Measurements from ENCODE around the gene HYAL3.

The HYAL3 gene

GRCh38 chr3:50275996-50276761 lies 23.0 kb downstream of the HYAL3 start:
- Histone ChIP-seq H3K27me3 (ENCODE audit: control insufficient read depth, low read length) (peaks cover 40% of the 10 kb centered on the region), H3K79me2 (ENCODE audit: control insufficient read depth, low read length) (no peaks in the 10 kb centered on the region)

GRCh38 chr3:50275141-50275995 lies 23.8 kb downstream of the HYAL3 start:
- TF ChIP-seq EZH2phosphoT487 (IDR thresholded peaks at IDR 0.05; ENCODE audit: borderline replicate concordance, low read length): no peak
- no peak for TF ChIP-seq CTCF (IDR thresholded peaks at IDR 0.05; ENCODE audit: low read depth, low read length, poor library complexity, severe bottlenecking)
- H3K9me3 ChIP-seq (ENCODE audit: control insufficient read depth, insufficient read depth, low read length): no peaks in the 10 kb centered on the region
- H3K36me3 ChIP-seq (ENCODE audit: control insufficient read depth, low read length): no peaks in the 10 kb centered on the region
- no peaks in the 10 kb centered on the region for H3K9me2 ChIP-seq (replicated peaks; ENCODE audit: control insufficient read depth, low read length)
- no peak overlapping the region for H3K4me3 ChIP-seq (ENCODE audit: low read length)
- H3K4me1 ChIP-seq (ENCODE audit: control insufficient read depth, low read length): peaks cover 15% of the 10 kb centered on the region
- H3F3A ChIP-seq (ENCODE audit: control insufficient read depth, insufficient read depth): no peaks in the 10 kb centered on the region
- H3K27ac ChIP-seq (ENCODE audit: low read depth, low read length): no peak overlapping the region
- peaks cover 40% of the 10 kb centered on the region for H3K27me3 ChIP-seq (ENCODE audit: control insufficient read depth, low read length)
- no peak overlapping the region for H3K4me2 ChIP-seq (ENCODE audit: low read length)
- no peaks in the 10 kb centered on the region for H3K79me2 ChIP-seq (ENCODE audit: control insufficient read depth, low read length)
- no peaks in the 10 kb centered on the region for H4K20me1 ChIP-seq (ENCODE audit: control insufficient read depth, insufficient read depth, low read depth, low read length)

More at GRCh38 chr3:50275996-50276761, 23.0 kb downstream of the HYAL3 start:
- Histone ChIP-seq H3K9me2 (replicated peaks; ENCODE audit: control insufficient read depth, low read length) (no peaks in the 10 kb centered on the region), H3K4me2 (ENCODE audit: low read length) (no peak overlapping the region), H3K27ac (ENCODE audit: low read depth, low read length) (no peak overlapping the region), H3K36me3 (ENCODE audit: control insufficient read depth, low read length) (no peaks in the 10 kb centered on the region), H3K9me3 (ENCODE audit: control insufficient read depth, insufficient read depth, low read length) (no peaks in the 10 kb centered on the region), H3F3A (ENCODE audit: control insufficient read depth, insufficient read depth) (no peaks in the 10 kb centered on the region), H4K20me1 (ENCODE audit: control insufficient read depth, insufficient read depth, low read depth, low read length) (no peaks in the 10 kb centered on the region), H3K4me1 (ENCODE audit: control insufficient read depth, low read length) (peaks cover 19% of the 10 kb centered on the region), H3K4me3 (ENCODE audit: low read length) (no peak overlapping the region)
- TF ChIP-seq EZH2phosphoT487 (IDR thresholded peaks at IDR 0.05; ENCODE audit: borderline replicate concordance, low read length): no peak
- no peak for TF ChIP-seq CTCF (IDR thresholded peaks at IDR 0.05; ENCODE audit: low read depth, low read length, poor library complexity, severe bottlenecking)

- H3K9me2 ChIP-seq (replicated peaks; ENCODE audit: control insufficient read depth, low read length): no peaks in the 10 kb centered on the region
- no peaks in the 10 kb centered on the region for H3F3A ChIP-seq (ENCODE audit: control insufficient read depth, insufficient read depth)
- H3K79me2 ChIP-seq (ENCODE audit: control insufficient read depth, low read length): no peaks in the 10 kb centered on the region
- no peaks in the 10 kb centered on the region for H3K36me3 ChIP-seq (ENCODE audit: control insufficient read depth, low read length)
- TF ChIP-seq EZH2phosphoT487 (IDR thresholded peaks at IDR 0.05; ENCODE audit: borderline replicate concordance, low read length) (no peak), CTCF (IDR thresholded peaks at IDR 0.05; ENCODE audit: low read depth, low read length, poor library complexity, severe bottlenecking) (peak; percentile 98)
- H3K27me3 ChIP-seq (ENCODE audit: control insufficient read depth, low read length): peaks cover 43% of the 10 kb centered on the region
- H4K20me1 ChIP-seq (ENCODE audit: control insufficient read depth, insufficient read depth, low read depth, low read length): no peaks in the 10 kb centered on the region
- no peak overlapping the region for H3K27ac ChIP-seq (ENCODE audit: low read depth, low read length)
- H3K4me1 ChIP-seq (ENCODE audit: control insufficient read depth, low read length): peaks cover 13% of the 10 kb centered on the region
- H3K9me3 ChIP-seq (ENCODE audit: control insufficient read depth, insufficient read depth, low read length): no peaks in the 10 kb centered on the region
- H3K4me2 ChIP-seq (ENCODE audit: low read length): no peak overlapping the region
- no peak overlapping the region for H3K4me3 ChIP-seq (ENCODE audit: low read length)
Measured at GRCh38 chr3:50274371-50275104, 24.7 kb downstream of the HYAL3 start.
